Activated naive CD4-positive, alpha-beta T cell treated with anti-CD3 and anti-CD28 coated beads for 36 hours (primary cell): ENCODE results near the gene SLC37A3. TPM values are rescaled to one million over a fixed set of nuclear protein-coding genes. Genes with fewer than 3 reads are reported as not detected.
"Not testable (repeated sequence)": the region's sequence is repeated elsewhere in the genome, so short reads cannot be mapped to it uniquely, and the experiment has no call there.

Experiments
- CTCF ChIA-PET: fragments of 350-600 bp; sonication (Branson Sonifier 250); formaldehyde crosslinking; loops from one replicate; lab custom pipeline; 2021; ENCODE audit warnings: antibody characterized with exemption; lab: Charles Lee
- DNase-seq: peaks from one replicate; pipeline ENCODE4 v3.0.0-alpha.2; 2020
- H3K27ac Mint-ChIP-seq: one replicate; pipeline ENCODE4 v1.8.0; 2021; ENCODE audit warnings: mild to moderate bottlenecking, mixed read lengths
- H3K27me3 Mint-ChIP-seq: one replicate; pipeline ENCODE4 v1.8.0; 2021; ENCODE audit warnings: low read depth, mixed read lengths
- H3K36me3 Mint-ChIP-seq: one replicate; pipeline ENCODE4 v1.8.0; 2021; ENCODE audit warnings: low read depth, mixed read lengths
- H3K4me1 Mint-ChIP-seq: one replicate; pipeline ENCODE4 v1.8.0; 2021; ENCODE audit warnings: low read depth, mixed read lengths
- H3K4me3 Mint-ChIP-seq: one replicate; pipeline ENCODE4 v1.8.0; 2021; ENCODE audit warnings: mild to moderate bottlenecking, moderate library complexity, mixed read lengths
- H3K9me3 Mint-ChIP-seq: one replicate; pipeline ENCODE4 v1.8.0; 2021; ENCODE audit warnings: mixed read lengths
- intact Hi-C: fragments of 100-400 bp; cut with micrococcal nuclease; formaldehyde crosslinking; loops from one replicate; pipeline ENCODE4 v1.15.1; 2023
- total RNA-seq, 2 experiments: library from RNA; stranded (reverse); gene quantifications; one replicate each; pipeline ENCODE4 v1.2.3, GENCODE V29; 2021

SLC37A3 gene
- total RNA-seq, 2 experiments from 2014 or later: 25.6 to 28.7 TPM

- intact Hi-C loops: no loop called here
Observed at GRCh38 chr7:140317597-140317996, 80.7 kb downstream of the SLC37A3 start.

GRCh38 chr7:140316165-140316661 is 82.1 kb downstream of the SLC37A3 start:
- intact Hi-C loops: no loop called here
- Mint-ChIP-seq H3K36me3 (peaks cover 5% of the 10 kb centered on the region), H3K4me1 (peaks cover 19% of the 10 kb centered on the region), H3K4me3 (no peak overlapping the region), H3K27ac (no peak overlapping the region), H3K27me3 (no peaks in the 10 kb centered on the region), H3K9me3 (peaks cover 5% of the 10 kb centered on the region)
- CTCF ChIA-PET: interaction anchor here (0.6 to 1.8 kb wide), 3 partner anchors 9 to 1419 kb away, joined by 4 to 8 read pairs (median 7); no protein-coding TSS in a partner anchor
- peak; percentile 54 for DNase-seq

More at GRCh38 chr7:140317597-140317996, 80.7 kb downstream of the SLC37A3 start:
- no peak overlapping the region for H3K27ac Mint-ChIP-seq
- no peak for DNase-seq
- CTCF ChIA-PET: no interaction called here
- H3K36me3 Mint-ChIP-seq: no peaks in the 10 kb centered on the region
- H3K4me3 Mint-ChIP-seq: no peak overlapping the region
- H3K27me3 Mint-ChIP-seq: no peaks in the 10 kb centered on the region
- H3K9me3 Mint-ChIP-seq: no peaks in the 10 kb centered on the region
- H3K4me1 Mint-ChIP-seq: peaks cover 19% of the 10 kb centered on the region

GRCh38 chr7:140315498-140316164 is 82.7 kb downstream of the SLC37A3 start:
- peaks cover 5% of the 10 kb centered on the region for H3K9me3 Mint-ChIP-seq
- no peak for DNase-seq
- H3K27ac Mint-ChIP-seq: no peak overlapping the region
- CTCF ChIA-PET: interaction anchor here (0.6 to 1.8 kb wide), 3 partner anchors 10 to 1418 kb away, joined by 4 to 8 read pairs (median 7); no protein-coding TSS in a partner anchor
- no peaks in the 10 kb centered on the region for H3K27me3 Mint-ChIP-seq
- intact Hi-C loops: no loop called here
- H3K4me1 Mint-ChIP-seq: peaks cover 19% of the 10 kb centered on the region
- H3K36me3 Mint-ChIP-seq: peaks cover 5% of the 10 kb centered on the region
- H3K4me3 Mint-ChIP-seq: no peak overlapping the region

- Mint-ChIP-seq H3K36me3 (peaks cover 5% of the 10 kb centered on the region), H3K27me3 (no peaks in the 10 kb centered on the region), H3K9me3 (peaks cover 5% of the 10 kb centered on the region), H3K27ac (no peak overlapping the region), H3K4me1 (peaks cover 19% of the 10 kb centered on the region), H3K4me3 (no peak overlapping the region)
- CTCF ChIA-PET: interaction anchor here (1.6 kb wide), 1 partner anchor 11 kb away, joined by 7 read pairs; no protein-coding TSS in a partner anchor
- intact Hi-C loops: no loop called here
- DNase-seq: no peak
Observed at GRCh38 chr7:140314573-140315480, 83.5 kb downstream of the SLC37A3 start.

GRCh38 chr7:140312141-140312846 is 86.0 kb downstream of the SLC37A3 start:
- CTCF ChIA-PET: interaction anchor here (0.6 kb wide), 1 partner anchor 195 kb away, joined by 3 read pairs; no protein-coding TSS in a partner anchor
- Mint-ChIP-seq H3K4me3 (no peak overlapping the region), H3K27me3 (no peaks in the 10 kb centered on the region), H3K27ac (no peak overlapping the region), H3K36me3 (peaks cover 5% of the 10 kb centered on the region), H3K4me1 (peaks cover 13% of the 10 kb centered on the region), H3K9me3 (peaks cover 5% of the 10 kb centered on the region)
- no peak for DNase-seq
- intact Hi-C loops: no loop called here

- intact Hi-C loops, DNase-seq, H3K4me1 Mint-ChIP-seq, H3K9me3 Mint-ChIP-seq, H3K27ac Mint-ChIP-seq, CTCF ChIA-PET, H3K36me3 Mint-ChIP-seq, H3K27me3 Mint-ChIP-seq, H3K4me3 Mint-ChIP-seq: not testable (repeated sequence)
Observed at GRCh38 chr7:140311128-140311527, 87.2 kb downstream of the SLC37A3 start.

GRCh38 chr7:140310337-140311002 is 87.9 kb downstream of the SLC37A3 start:
- H3K4me1 Mint-ChIP-seq: no peaks in the 10 kb centered on the region
- no peak overlapping the region for H3K4me3 Mint-ChIP-seq
- intact Hi-C loops: no loop called here
- no peaks in the 10 kb centered on the region for H3K27me3 Mint-ChIP-seq
- peaks cover 5% of the 10 kb centered on the region for H3K9me3 Mint-ChIP-seq
- no peak for DNase-seq
- peaks cover 5% of the 10 kb centered on the region for H3K36me3 Mint-ChIP-seq
- CTCF ChIA-PET: no interaction called here
- no peak overlapping the region for H3K27ac Mint-ChIP-seq

GRCh38 chr7:140308060-140308459 is 90.3 kb downstream of the SLC37A3 start:
- peaks cover 5% of the 10 kb centered on the region for H3K36me3 Mint-ChIP-seq
- CTCF ChIA-PET: interaction anchor here (0.6 to 1.1 kb wide), 4 partner anchors 11 to 265 kb away, joined by 3 to 5 read pairs (median 4); no protein-coding TSS in a partner anchor
- no peak overlapping the region for H3K27ac Mint-ChIP-seq
- peaks cover 7% of the 10 kb centered on the region for H3K4me1 Mint-ChIP-seq
- H3K9me3 Mint-ChIP-seq: peaks cover 5% of the 10 kb centered on the region
- no peak overlapping the region for H3K4me3 Mint-ChIP-seq
- intact Hi-C loops: loop anchor here (10.0 kb wide), 1 partner anchor 703 kb away; no protein-coding TSS in a partner anchor
- no peak for DNase-seq
- H3K27me3 Mint-ChIP-seq: no peaks in the 10 kb centered on the region

- Mint-ChIP-seq H3K27me3 (no peaks in the 10 kb centered on the region), H3K4me1 (peaks cover 7% of the 10 kb centered on the region), H3K36me3 (no peaks in the 10 kb centered on the region), H3K9me3 (no peaks in the 10 kb centered on the region), H3K4me3 (no peak overlapping the region), H3K27ac (peak overlapping the region; percentile 90)
- intact Hi-C loops: loop anchor here (1.0 to 10.0 kb wide), 5 partner anchors 73 to 699 kb away; no protein-coding TSS in a partner anchor
- CTCF ChIA-PET: interaction anchor here (0.6 to 2.0 kb wide), 12 partner anchors 9 to 298 kb away, joined by 3 to 7 read pairs (median 4); no protein-coding TSS in a partner anchor
- DNase-seq: peak; percentile 55
Observed at GRCh38 chr7:140304191-140304799, 94.0 kb downstream of the SLC37A3 start.

- no peaks in the 10 kb centered on the region for H3K27me3 Mint-ChIP-seq
- CTCF ChIA-PET: interaction anchor here (2.1 kb wide), 1 partner anchor 10 kb away, joined by 7 read pairs; no protein-coding TSS in a partner anchor
- peaks cover 7% of the 10 kb centered on the region for H3K4me1 Mint-ChIP-seq
- no peak overlapping the region for H3K4me3 Mint-ChIP-seq
- no peaks in the 10 kb centered on the region for H3K9me3 Mint-ChIP-seq
- intact Hi-C loops: loop anchor here (5.0 to 10.0 kb wide), 2 partner anchors 653 to 696 kb away; no protein-coding TSS in a partner anchor
- no peak for DNase-seq
- no peaks in the 10 kb centered on the region for H3K36me3 Mint-ChIP-seq
- no peak overlapping the region for H3K27ac Mint-ChIP-seq
Observed at GRCh38 chr7:140300243-140301136, 97.8 kb downstream of the SLC37A3 start.
